Measurements from ENCODE around the gene TRMT61A. TPM values are rescaled to one million over a fixed set of nuclear protein-coding genes. Genes with fewer than 3 reads are reported as not detected.

TRMT61A gene
- total RNA-seq, 1 donor from 2014 or later, result 13.8 TPM

DNA sequence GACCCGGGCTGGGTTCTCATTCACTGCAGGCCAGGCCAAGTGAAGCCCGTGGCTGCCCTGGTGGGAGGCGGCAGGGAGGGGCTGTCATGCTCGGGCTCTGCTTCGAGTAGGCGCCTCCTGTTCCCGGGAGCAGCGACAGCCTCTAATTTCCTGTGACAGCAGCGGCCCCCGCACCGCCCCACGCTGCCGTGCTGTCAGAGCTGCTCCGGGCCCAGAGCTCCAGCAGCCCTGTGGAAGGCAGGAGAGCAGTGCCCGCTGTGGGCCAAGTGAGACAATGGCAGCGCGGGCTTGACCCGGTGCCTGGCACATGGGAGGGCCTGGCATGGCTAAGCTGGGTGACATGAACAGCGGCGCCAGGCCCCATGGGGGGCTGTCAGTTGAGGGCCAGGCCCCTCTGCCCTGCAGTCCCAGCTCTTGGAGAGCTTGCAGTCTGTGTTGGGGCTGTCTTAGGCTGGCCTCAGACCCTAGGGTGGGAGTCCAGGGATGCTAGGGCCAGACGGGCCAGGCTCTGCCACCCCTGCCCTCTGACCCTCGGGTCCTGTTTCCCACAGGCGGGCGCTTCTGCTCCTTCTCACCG is 5.1 kb downstream of the TRMT61A start:
- DNase-seq (ENCODE audit: low spot score), result no peak

DNA sequence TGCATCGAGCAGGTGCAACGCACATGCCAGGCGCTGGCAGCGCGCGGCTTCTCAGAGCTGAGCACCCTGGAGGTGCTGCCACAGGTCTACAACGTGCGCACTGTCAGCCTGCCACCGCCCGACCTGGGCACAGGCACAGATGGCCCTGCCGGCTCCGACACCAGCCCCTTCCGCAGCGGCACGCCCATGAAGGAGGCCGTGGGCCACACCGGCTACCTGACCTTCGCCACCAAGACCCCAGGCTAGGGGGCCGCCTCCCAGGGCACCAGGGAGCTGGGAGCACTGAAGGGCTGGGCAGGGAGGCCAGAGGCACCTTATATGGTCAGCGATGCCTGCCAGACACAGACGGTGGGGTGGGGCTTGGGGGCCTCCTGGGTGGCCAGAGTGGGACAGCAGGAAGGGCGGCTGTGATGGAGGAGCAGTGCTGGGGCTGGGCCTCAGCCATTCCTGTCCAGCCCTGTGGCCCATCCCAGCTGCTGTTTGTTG is 5.6 kb downstream of the TRMT61A start:
- no peak for DNase-seq (ENCODE audit: low spot score)

DNA sequence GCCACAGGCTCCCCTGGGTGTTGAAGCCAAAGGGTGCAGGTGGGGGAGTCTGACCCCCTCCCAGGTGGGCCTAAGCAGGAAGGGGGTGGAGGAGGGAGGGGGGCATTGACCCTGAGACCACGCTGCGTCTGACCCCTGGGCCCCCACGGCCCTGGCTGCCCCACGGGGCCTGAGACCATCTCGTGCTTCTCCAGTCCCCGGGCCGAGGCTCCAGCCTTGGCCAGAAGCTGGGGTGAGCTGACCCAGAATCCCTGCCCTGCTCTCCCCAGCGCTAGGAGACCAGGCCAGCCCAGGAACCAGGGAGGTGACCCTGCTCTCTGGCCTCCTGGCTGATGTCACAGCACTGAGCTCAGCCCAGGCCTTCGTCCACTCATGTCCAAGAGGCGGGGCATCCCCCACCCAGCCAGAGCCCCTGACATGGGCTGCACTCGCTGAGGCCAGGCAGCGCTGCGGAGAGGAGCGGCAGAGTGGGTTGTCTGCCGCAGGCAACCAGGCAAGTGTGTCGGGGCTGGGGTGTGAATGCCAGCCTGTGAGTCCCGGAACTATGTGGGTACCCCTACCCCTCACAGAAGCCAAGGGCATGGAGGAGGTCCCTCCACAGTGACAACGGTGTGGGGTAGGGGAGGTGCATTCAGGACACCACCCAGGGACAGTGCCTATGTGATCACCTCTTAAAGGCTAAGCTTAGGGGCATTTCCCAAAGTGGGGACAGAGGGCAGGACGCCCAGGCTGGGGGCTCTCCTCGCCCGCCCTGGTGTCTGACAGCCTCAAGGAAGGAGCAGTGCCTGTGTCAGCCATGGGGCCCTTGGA is 6.3 kb downstream of the TRMT61A start:
- no peak for DNase-seq (ENCODE audit: low spot score)

DNA sequence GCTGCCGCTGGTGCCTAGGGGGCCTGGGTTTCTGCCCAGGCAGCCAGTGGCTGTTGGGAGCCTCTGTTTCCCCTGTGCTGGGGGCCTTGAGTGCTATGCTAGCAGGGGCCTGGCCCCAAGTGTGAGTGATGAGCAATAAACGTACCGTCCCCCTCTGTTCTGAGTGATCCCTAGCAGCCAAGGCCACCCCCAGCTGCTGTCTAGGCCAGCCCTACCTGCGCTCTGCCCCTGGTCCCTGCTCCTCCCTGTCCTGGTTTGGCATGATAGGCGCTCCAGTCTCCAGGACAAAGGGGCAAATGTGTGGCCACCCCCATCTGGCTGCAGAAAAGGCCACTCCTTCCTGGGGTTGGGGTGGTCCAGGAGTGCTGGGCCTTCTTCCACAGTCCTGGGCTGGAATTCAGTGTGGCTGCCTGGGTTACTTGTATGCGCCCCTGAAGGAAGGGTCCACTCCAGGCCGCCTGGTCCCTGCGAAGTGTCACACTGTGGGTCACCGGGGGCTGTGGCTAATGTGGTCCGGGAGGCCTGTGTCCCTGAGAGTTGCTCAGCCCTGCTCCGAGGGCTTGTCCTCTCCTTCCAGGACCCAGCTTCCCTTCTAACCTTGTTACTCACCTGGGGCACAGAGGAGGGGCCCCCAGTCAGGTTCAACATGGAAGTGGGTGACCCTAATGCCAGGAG is 7.0 kb downstream of the TRMT61A start:
- no peak for DNase-seq (ENCODE audit: low spot score)

DNA sequence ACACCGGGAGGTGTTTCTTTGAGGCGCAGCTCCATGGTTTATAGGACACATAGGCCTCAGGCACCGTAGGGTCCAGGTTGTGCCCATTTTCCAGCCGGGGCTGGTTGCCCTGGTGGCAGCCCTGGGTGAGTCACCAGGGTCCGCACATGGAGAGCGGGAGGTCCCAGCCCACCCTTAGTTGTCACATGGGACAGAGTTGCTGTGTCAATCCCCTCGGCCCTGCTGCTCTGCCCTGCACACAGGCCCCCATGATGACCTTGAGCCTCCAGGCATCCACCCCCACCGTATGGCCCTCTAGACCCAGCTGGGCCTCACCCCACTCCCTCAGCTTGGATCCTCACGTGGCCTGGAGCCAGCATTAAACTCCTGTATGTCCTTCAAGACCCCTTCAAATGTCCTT is 7.7 kb downstream of the TRMT61A start:
- DNase-seq (ENCODE audit: low spot score), result no peak

DNA sequence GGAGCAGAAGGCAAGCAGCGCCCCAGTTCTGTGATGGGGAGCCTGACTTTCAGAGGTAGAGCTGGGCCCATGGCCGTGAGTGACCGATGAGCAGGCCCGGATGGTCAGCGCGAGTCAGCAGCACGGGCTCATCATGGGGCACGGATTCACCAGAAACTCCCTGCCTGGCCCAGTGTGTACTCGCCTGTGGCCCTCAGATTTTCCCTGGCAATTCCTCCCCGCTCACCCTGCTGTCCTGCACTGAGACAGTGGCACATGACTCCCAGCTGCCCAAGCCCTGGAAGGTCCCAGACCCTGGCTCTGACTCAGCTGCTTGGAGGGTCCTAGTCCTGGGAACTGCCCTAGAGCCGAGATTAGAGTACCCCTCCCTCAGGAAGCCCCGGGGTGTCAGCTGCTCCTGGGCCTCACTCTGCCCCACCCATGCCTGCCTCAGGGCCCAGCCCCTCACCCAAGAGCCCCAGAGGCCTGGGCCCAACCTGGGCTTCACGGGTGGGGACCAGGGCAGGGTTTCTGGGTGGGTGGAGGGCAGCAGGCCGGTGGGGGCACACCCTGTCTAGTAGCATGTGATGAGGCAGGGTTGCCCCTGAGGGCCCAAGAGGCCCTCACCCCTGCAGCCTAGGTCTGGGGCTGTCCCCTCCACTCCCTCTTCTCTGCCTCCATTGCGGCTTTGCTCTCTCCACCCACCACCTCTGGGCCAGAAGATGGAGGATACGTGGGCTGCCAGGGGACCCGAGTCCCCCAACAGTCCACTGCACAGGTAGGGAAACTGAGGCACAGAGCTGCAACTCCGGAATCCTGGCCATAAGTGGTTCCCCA is 8.4 kb downstream of the TRMT61A start:
- DNase-seq (ENCODE audit: low spot score), result no peak

DNA sequence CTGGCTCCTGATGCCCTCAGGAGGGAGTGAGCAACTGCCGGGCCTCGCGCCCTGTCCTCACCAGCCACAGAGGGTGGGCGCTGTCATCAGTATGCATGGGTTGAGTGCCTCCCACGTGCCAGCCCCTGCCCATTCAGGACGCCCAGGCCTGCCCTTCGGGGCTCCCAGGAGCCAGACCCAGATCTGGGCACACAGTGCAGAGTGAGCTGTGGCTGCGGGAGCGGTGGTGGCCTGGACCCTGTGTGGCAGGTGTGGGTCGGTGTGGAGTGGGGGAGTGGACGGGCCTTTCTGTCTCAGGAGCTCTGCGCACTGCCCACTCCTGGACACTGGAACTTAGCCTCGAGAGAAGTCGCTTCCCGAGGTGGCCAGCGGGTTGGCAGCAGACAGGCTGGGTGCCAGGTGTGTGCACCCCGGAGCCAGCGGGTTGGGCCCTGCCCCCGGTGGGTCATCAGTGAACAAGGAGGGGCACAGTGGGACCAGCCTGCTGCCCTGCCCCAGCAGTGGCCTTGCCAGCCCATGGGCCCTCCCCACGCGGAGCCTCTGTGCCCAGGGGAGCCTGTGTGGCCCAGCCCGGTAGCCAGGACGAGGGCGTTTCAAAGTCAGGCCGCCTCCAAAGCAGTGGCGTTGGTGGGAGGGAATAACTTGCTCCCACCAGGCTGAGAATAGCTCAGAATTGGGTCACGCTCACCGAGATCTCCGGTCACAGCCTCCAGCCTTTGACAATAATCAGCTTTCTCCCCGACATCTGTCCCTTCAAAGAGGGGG is 9.5 kb downstream of the TRMT61A start:
- no peak for DNase-seq (ENCODE audit: low spot score)

DNA sequence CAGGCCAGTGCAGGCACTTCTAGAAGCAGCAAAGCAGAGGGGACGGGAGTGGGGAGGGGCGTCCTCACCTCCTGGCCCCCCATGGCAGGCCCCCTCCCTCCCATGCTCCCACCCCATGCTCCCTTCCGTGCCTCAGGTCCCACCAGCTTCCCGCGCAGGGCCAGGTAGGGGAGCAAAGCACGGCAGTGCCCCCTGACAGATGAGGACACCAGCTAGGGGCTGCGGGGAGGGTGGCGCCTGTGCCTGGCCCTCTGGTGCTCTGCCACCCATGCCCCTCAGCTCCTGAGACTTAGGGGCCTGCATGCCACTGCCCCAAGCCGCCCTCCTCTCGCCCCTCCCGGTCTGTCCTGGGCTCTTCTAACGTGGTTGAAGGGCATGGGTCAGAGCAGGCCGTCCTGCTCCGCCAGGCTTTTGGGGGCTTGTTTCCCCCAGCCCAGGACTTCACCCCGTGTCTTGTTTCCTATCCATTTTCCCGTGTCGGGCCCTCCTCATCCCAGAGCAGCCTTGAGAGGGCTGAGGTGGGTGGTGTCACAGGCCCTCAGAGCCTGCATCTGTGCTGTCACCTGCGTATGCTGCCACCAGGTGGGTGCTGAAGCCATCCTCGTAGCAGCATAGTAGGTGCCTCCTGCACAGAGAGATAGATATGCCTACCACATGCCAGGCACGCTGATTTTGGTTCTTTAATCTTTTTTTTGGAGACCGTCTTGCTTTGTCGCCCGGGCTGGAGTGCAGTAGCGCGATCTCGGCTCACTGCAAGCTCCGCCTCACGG is 10.2 kb downstream of the TRMT61A start:
- no peak for DNase-seq (ENCODE audit: low spot score)

DNA sequence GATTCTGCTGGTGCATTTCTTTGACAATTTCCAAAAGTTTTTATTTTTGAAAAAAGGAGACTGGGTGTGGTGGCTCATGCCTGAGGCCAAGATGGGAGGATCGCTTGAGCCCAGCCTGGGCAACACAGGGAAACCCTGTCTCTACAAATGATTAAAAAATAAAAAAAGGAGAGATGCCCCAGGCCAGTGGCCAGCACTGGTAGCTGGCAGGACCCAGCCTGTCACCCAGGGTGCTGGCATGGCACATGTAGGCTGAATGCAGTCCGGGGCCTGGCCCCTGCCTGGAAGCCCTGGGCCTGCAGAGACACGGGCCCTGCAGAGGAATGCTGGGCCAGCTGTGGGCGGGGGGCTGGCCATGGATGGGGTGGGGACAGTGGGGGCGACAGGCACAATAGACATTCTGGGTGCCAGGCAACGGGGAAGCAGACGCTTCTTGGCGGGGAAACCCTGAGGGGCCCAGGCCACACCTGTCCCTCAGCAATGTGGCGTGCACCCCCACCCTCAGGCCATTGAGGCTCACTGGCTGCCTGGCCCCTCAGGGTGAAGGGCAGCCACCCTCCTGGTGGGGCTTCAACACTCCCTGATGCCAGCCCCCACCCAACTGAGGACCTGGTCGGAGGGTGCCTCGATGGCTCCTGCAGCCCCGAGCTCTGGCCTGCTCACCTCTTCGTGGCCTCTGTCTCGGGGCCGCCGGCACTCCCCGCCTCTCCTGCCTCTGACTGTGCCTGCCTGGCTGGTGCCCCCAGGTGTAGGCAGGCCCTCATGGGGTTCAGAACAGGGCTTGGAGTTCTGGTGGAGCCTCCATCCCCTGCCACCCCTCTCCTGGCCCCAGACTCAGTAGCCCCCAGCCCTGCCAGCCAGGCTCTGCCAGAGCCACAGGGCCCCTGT is 12.1 kb downstream of the TRMT61A start:
- no peak for DNase-seq (ENCODE audit: low spot score)

DNA sequence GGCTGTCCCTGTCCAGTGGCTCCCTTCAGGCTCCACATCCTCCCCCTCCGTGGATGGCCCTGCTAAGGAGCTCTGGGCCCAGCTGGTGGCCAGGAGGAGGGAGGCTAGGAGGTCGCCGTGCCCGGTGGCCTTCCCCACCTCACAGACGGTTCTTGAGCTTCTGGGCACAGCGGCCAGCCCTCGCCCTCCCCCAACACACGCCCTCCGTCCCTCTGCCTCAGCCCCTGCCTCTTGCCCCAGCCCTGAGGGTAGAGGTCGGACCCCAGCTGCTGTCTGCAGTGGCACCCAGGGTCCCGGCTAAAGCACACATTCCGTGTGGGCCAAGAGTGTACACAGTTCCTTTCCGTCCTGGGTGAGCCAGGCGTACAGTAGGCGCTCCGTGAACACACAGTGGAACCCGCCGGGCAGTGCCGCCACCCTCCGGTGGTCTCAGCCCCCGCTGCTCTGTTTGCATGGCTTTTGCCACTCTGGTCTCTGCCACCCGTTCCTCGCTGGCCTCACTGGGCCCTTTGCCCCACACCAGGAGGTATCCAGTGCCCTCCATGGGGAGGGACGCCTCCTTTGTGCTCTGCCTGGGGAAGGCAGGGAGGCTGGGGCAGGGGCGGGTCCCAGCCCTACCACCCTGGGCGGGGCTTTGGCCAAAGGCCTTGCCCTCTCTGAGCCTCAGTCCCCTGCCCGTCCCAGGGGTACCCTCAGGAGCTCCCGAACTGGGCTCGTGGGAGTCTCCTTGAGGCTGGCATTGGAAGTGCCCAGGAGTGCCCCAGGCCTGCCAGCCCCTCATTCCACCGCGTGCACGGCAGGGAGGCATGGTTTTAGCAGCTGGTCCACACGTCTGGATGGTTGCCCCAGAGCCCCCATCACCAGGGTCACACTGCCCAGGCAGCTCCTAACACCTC is 13.0 kb downstream of the TRMT61A start:
- DNase-seq (ENCODE audit: low spot score), result no peak

DNA sequence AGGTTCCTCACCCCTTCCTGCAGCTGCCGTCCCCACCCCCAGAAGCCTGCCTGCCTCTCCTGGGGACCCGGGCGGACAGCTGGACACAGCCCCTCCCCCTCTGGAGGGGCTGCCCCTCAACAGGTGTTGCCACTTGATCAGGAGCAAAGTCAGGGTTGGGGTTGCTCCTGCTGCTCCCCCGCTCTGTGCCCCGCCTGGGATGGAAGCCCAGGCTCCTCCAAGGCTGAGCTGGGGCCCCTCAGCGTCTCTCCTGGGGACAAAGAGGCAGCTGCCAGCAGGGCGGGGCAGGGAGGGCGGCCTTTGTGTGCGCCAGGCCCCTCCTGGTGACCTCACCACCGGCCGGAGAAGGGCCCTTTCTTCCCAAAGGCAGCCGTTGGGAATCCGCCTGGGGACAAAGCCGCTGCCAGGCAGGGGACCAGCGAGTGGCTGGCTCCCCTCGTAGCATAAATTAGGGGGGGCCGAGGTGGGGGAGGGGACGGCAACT is 13.7 kb downstream of the TRMT61A start:
- DNase-seq (ENCODE audit: low spot score), result no peak

DNA sequence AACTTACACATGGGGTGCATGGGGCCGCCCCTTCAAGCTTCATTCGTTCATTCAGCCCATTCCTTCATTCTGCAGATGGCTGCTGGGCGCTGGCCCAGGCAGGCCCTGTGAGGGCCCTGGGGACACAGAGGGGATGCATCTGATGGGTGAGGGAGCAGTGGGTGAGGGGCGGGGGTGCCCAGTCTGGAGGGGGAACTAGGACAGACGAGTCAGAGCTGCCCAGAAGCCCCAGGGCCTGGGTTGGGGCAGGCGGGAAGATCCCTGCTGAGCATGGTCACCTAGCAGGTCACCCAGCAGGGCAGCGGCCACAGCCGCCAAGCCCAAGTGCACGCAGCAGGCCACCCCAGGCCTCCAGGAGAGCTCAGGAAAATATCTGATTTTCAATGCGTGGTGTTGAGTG is 14.1 kb downstream of the TRMT61A start:
- DNase-seq (ENCODE audit: low spot score), result no peak

DNA sequence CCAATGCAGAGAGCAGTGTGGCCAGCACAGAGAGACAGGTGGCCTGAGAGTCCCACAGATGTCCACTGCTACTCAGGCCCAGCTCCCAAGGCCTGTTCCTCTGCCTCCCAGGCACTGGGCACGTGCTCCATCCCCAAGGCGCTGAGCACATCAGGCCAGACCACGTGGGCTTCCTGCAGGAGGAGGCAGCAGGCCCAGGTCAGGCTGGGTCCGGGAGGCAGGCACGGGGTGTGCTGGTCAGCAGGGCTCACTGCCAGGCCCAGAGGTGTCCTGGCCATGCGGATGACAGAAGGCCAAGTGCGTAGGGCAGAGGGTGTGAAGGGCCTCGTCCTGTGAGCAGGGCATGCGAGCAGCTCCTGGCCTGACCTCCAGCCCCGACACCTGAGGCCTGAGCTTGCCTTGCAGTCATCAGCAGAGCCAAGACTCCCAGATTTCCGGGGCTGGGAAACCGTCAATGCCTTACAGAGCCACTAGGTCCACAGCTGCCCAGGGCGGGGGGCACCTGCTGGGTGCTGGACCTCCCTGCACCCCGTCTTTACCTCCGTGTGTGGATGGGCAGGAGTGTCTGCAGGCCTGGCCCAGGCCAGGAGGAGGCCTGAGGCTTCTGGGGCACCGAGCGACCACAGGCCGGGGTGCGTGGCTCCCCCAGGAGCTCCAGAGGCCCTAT is 14.9 kb downstream of the TRMT61A start:
- DNase-seq (ENCODE audit: low spot score), result no peak

DNA sequence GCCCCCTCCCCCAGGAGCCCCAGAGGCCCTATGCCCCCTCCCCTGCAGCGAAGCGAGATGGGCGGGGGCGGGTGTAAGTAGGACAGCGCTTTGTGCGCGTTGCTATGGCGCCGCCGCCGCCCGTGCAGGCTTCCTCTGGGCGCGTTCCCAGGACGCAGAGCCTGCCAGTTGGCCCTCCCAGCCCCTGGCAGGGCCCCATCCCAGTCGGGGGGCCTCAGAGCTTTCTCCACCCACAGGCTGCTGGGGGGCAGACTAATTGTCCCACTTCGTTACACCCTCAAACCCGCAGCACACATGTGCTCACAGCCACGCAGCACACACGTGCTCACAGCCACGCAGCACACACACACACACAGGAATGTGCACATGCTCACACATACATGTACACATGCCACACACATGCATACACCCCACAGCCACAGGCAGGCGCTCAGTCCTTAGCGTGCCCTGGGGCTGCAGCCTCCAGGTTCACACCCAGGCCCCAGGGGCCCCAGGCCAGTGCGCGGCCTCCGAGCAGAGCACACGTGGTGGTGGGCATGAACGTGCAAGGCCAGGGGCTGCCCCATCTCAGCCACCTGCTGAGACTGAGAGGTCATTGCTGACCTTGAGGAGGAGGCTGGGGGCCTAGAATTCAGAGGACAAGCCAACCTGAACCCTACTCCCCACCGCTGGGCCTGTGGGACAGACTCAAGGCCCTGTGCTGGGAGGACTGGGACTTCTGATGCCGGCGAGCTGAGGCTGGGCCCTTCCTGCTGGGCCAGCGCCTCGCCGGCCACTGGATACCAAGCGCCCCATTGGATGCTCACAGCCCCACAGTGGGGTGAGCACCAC is 15.6 kb downstream of the TRMT61A start:
- DNase-seq (ENCODE audit: low spot score), result no peak

DNA sequence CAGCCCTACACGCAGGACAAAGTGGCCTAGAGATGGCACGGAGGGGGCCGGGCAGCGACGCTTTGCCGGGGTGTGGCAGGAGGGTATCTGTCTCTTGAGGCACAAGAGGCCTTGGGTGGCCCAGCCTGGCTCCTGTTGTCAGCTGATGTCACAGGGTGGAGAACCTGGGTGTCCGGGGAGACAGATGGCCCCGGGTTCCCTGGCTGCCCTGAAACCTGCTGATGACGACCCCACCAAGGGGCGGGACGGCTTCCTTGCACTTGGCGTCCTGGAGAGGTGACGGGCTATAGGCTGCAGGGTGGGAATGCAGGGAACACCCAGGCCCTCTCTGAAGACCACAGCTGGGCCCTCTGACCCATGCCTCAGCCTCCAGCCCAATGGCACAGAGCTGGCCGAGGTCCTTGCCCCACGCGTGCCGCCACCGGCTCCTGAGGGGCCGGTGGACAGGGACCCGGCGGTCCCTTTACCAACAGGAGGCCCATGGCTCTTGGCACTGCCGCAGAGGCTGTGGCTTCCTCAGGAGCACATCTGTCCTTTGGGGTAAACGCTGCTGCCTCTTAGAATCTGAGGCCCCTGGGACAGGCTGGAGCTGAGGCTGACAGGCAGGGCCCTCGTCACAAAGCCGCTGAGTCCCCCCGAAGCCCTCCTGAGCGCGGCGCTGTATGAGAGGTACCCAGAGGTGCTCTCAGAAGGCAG is 16.4 kb downstream of the TRMT61A start:
- no peak for DNase-seq (ENCODE audit: low spot score)
